Astrocyte (in vitro differentiated cells and primary cell): ENCODE data around the gene IPO13. TPM values are rescaled to one million over a fixed set of nuclear protein-coding genes. Genes with fewer than 3 reads are reported as not detected.

Source experiments
- DNase-seq: peaks from one replicate; pipeline ENCODE4 v3.0.0-alpha.2; 2010; ENCODE audit warnings: low read depth
- FAIRE-seq: peaks from 2 replicates; lab custom pipeline; 2011; peaks lifted over from hg19 to GRCh38; lab: Jason Lieb, UNC
- H2AFZ ChIP-seq: 2 replicates; pipeline ENCODE4 v1.6.0; 2012; ENCODE audit warnings: low read depth, low read length, inconsistent platforms
- H3K27ac ChIP-seq: 2 replicates; pipeline ENCODE4 v1.5.1; 2011; ENCODE audit warnings: low read depth, low read length, inconsistent platforms
- H3K27me3 ChIP-seq: 2 replicates; pipeline ENCODE4 v1.6.0; 2011; ENCODE audit warnings: low read length, inconsistent platforms; ENCODE audit not compliant: insufficient read depth
- H3K36me3 ChIP-seq: 2 replicates; pipeline ENCODE4 v1.5.1; 2011; ENCODE audit warnings: low read length, inconsistent platforms; ENCODE audit not compliant: insufficient read depth
- H3K4me1 ChIP-seq: 2 replicates; pipeline ENCODE4 v1.5.1; 2011; ENCODE audit warnings: low read length, inconsistent platforms; ENCODE audit not compliant: insufficient read depth
- H3K4me2 ChIP-seq: 2 replicates; pipeline ENCODE4 v1.6.0; 2012; ENCODE audit warnings: low read length, inconsistent platforms
- H3K4me3 ChIP-seq: 2 replicates; pipeline ENCODE4 v1.5.1; 2011; ENCODE audit warnings: low read depth, mild to moderate bottlenecking, low read length, inconsistent platforms; ENCODE audit not compliant: insufficient read depth
- H3K79me2 ChIP-seq: 2 replicates; pipeline ENCODE4 v1.6.0; 2012; ENCODE audit warnings: mild to moderate bottlenecking, low read length, inconsistent platforms; ENCODE audit not compliant: insufficient read depth
- H3K9ac ChIP-seq: 2 replicates; pipeline ENCODE4 v1.6.0; 2012; ENCODE audit warnings: mild to moderate bottlenecking, low read length, inconsistent platforms
- H3K9me3 ChIP-seq: 2 replicates; pipeline ENCODE4 v1.5.1; 2012; ENCODE audit warnings: low read depth, mild to moderate bottlenecking, low read length, inconsistent platforms; ENCODE audit not compliant: insufficient read depth
- H4K20me1 ChIP-seq: 2 replicates; pipeline ENCODE4 v1.6.0; 2012; ENCODE audit warnings: low read length, inconsistent platforms; ENCODE audit not compliant: insufficient read depth
- H3K27ac Mint-ChIP-seq: one replicate; pipeline ENCODE4 v1.8.0; 2021; ENCODE audit warnings: mild to moderate bottlenecking, mixed read lengths; ENCODE audit not compliant: unreplicated experiment
- H3K27me3 Mint-ChIP-seq: one replicate; pipeline ENCODE4 v1.8.0; 2021; ENCODE audit warnings: low read depth, mixed read lengths; ENCODE audit not compliant: unreplicated experiment
- H3K36me3 Mint-ChIP-seq: one replicate; pipeline ENCODE4 v1.8.0; 2021; ENCODE audit warnings: low read depth, mixed read lengths; ENCODE audit not compliant: unreplicated experiment
- H3K4me1 Mint-ChIP-seq: one replicate; pipeline ENCODE4 v1.8.0; 2021; ENCODE audit warnings: low read depth, mixed read lengths; ENCODE audit not compliant: unreplicated experiment
- H3K4me3 Mint-ChIP-seq: one replicate; pipeline ENCODE4 v1.8.0; 2021; ENCODE audit warnings: mild to moderate bottlenecking, moderate library complexity, mixed read lengths; ENCODE audit not compliant: unreplicated experiment
- H3K9me3 Mint-ChIP-seq: one replicate; pipeline ENCODE4 v1.8.0; 2021; ENCODE audit warnings: mild to moderate bottlenecking, mixed read lengths; ENCODE audit not compliant: unreplicated experiment
- EZH2 ChIP-seq: IDR thresholded peaks from 2 replicates; pipeline ENCODE4 v1.6.1; 2012; ENCODE audit warnings: mild to moderate bottlenecking, low read length, inconsistent platforms; ENCODE audit not compliant: insufficient read depth
- total RNA-seq: library from RNA; stranded (reverse); gene quantifications from 2 replicates; pipeline ENCODE4 v1.2.1, GENCODE V29; 2021
- TF ChIP-seq, protein P1 (sequence below): IDR thresholded peaks from 2 replicates; pipeline ENCODE4 v1.5.1; 2011; ENCODE audit warnings: low read depth, mild to moderate bottlenecking, inconsistent platforms, low read length, moderate library complexity; ENCODE audit not compliant: insufficient read depth

Gene IPO13
- total RNA-seq, 1 donor from 2014 or later: 31.0 TPM

- Mint-ChIP-seq H3K9me3 (peaks cover 3% of the 10 kb centered on the region), H3K27ac (peak overlapping the region; percentile 58), H3K27me3 (peaks cover 25% of the 10 kb centered on the region), H3K4me1 (peaks cover 13% of the 10 kb centered on the region), H3K36me3 (peaks cover 4% of the 10 kb centered on the region), H3K4me3 (no peak overlapping the region)
- FAIRE-seq (no peak), DNase-seq (no peak)
- H3K36me3 ChIP-seq: peaks cover 3% of the 10 kb centered on the region
- H3K4me2 ChIP-seq: no peak overlapping the region
- H3K27ac ChIP-seq: no peak overlapping the region
- no peak for TF ChIP-seq EZH2
- TF ChIP-seq, protein P1, sequence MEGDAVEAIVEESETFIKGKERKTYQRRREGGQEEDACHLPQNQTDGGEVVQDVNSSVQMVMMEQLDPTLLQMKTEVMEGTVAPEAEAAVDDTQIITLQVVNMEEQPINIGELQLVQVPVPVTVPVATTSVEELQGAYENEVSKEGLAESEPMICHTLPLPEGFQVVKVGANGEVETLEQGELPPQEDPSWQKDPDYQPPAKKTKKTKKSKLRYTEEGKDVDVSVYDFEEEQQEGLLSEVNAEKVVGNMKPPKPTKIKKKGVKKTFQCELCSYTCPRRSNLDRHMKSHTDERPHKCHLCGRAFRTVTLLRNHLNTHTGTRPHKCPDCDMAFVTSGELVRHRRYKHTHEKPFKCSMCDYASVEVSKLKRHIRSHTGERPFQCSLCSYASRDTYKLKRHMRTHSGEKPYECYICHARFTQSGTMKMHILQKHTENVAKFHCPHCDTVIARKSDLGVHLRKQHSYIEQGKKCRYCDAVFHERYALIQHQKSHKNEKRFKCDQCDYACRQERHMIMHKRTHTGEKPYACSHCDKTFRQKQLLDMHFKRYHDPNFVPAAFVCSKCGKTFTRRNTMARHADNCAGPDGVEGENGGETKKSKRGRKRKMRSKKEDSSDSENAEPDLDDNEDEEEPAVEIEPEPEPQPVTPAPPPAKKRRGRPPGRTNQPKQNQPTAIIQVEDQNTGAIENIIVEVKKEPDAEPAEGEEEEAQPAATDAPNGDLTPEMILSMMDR: no peak
- no peaks in the 10 kb centered on the region for H4K20me1 ChIP-seq
- H3K27me3 ChIP-seq: no peaks in the 10 kb centered on the region
- H3K4me1 ChIP-seq: peaks cover 12% of the 10 kb centered on the region
- H3K79me2 ChIP-seq: no peaks in the 10 kb centered on the region
- H3K9ac ChIP-seq: no peak overlapping the region
- no peak overlapping the region for H3K4me3 ChIP-seq
- no peak overlapping the region for H2AFZ ChIP-seq
- no peaks in the 10 kb centered on the region for H3K9me3 ChIP-seq
Observed at GRCh38 chr1:43910343-43910742, 36.4 kb upstream of the IPO13 start.

GRCh38 chr1:43912607-43913006 is 34.1 kb upstream of the IPO13 start:
- H3K4me3 Mint-ChIP-seq: no peak overlapping the region
- Histone ChIP-seq H3K27ac (no peak overlapping the region), H3K4me3 (no peak overlapping the region), H3K9ac (no peak overlapping the region), H3K4me1 (peaks cover 12% of the 10 kb centered on the region), H3K27me3 (no peaks in the 10 kb centered on the region), H3K79me2 (no peaks in the 10 kb centered on the region), H3K4me2 (no peak overlapping the region), H3K9me3 (no peaks in the 10 kb centered on the region), H4K20me1 (no peaks in the 10 kb centered on the region), H2AFZ (no peak overlapping the region), H3K36me3 (peaks cover 3% of the 10 kb centered on the region)
- no peaks in the 10 kb centered on the region for H3K9me3 Mint-ChIP-seq
- DNase-seq (peak; percentile 64), FAIRE-seq (no peak)
- TF ChIP-seq, protein P1: no peak
- TF ChIP-seq EZH2: no peak
- peaks cover 13% of the 10 kb centered on the region for H3K4me1 Mint-ChIP-seq
- peaks cover 17% of the 10 kb centered on the region for H3K27me3 Mint-ChIP-seq
- H3K36me3 Mint-ChIP-seq: peaks cover 2% of the 10 kb centered on the region
- peak overlapping the region; percentile 79 for H3K27ac Mint-ChIP-seq

- H3K4me1 Mint-ChIP-seq: peaks cover 13% of the 10 kb centered on the region
- no peak overlapping the region for H3K4me2 ChIP-seq
- peak overlapping the region; percentile 79 for H3K27ac Mint-ChIP-seq
- no peaks in the 10 kb centered on the region for H3K9me3 ChIP-seq
- TF ChIP-seq, protein P1: no peak
- TF ChIP-seq EZH2: no peak
- no peaks in the 10 kb centered on the region for H4K20me1 ChIP-seq
- H3K36me3 Mint-ChIP-seq: peaks cover 2% of the 10 kb centered on the region
- no peak overlapping the region for H3K4me3 ChIP-seq
- H3K36me3 ChIP-seq: peaks cover 3% of the 10 kb centered on the region
- H3K4me3 Mint-ChIP-seq: no peak overlapping the region
- no peak overlapping the region for H3K9ac ChIP-seq
- no peaks in the 10 kb centered on the region for H3K9me3 Mint-ChIP-seq
- DNase-seq (no peak), FAIRE-seq (no peak)
- H3K4me1 ChIP-seq: peaks cover 12% of the 10 kb centered on the region
- no peak overlapping the region for H3K27ac ChIP-seq
- no peaks in the 10 kb centered on the region for H3K27me3 ChIP-seq
- H3K79me2 ChIP-seq: no peaks in the 10 kb centered on the region
- H2AFZ ChIP-seq: no peak overlapping the region
- H3K27me3 Mint-ChIP-seq: peaks cover 12% of the 10 kb centered on the region
Observed at GRCh38 chr1:43913051-43913501, 33.7 kb upstream of the IPO13 start.
